ENCODE results near the gene CDCA5.

Gene CDCA5

GRCh38 chr11:65104628-65105027 lies 20.8 kb upstream of the CDCA5 start:
- DNase-seq: no peak

GRCh38 chr11:65103476-65103875 lies 19.6 kb upstream of the CDCA5 start:
- no peak for DNase-seq

- no peak for DNase-seq
Measured at GRCh38 chr11:65102142-65103095, 18.6 kb upstream of the CDCA5 start.

- no peak for DNase-seq
Measured at GRCh38 chr11:65100674-65101350, 17.0 kb upstream of the CDCA5 start.

GRCh38 chr11:65096926-65097325 lies 13.1 kb upstream of the CDCA5 start:
- no peak for DNase-seq

GRCh38 chr11:65095974-65096806 lies 12.3 kb upstream of the CDCA5 start, which contains the start of gene VPS51:
Gene VPS51 (plus strand): TSS chr11:65096214. CDS start chr11:65096251, 37 bp downstream.
- peak; percentile 87 for DNase-seq

GRCh38 chr11:65095427-65095826 lies 11.6 kb upstream of the CDCA5 start:
- no peak for DNase-seq

GRCh38 chr11:65090628-65091027 lies 6.8 kb upstream of the CDCA5 start:
- no peak for DNase-seq

GRCh38 chr11:65089621-65090020 lies 5.8 kb upstream of the CDCA5 start:
- no peak for DNase-seq

GRCh38 chr11:65087827-65088226 lies 4.0 kb upstream of the CDCA5 start:
- DNase-seq: no peak

- no peak for DNase-seq
Measured at GRCh38 chr11:65087216-65087615, 3.4 kb upstream of the CDCA5 start.

GRCh38 chr11:65086809-65087208 lies 3.0 kb upstream of the CDCA5 start:
- DNase-seq: no peak

- no peak for DNase-seq
Measured at GRCh38 chr11:65085446-65085845, 1.6 kb upstream of the CDCA5 start.

GRCh38 chr11:65084598-65085375 lies 947 bp upstream of the CDCA5 start:
- no peak for DNase-seq

- no peak for DNase-seq
Measured at GRCh38 chr11:65083134-65083833, 556 bp downstream of the CDCA5 start.

- DNase-seq: no peak
Measured at GRCh38 chr11:65078786-65079342, 5.0 kb downstream of the CDCA5 start.

- DNase-seq: peak; percentile 80
Measured at GRCh38 chr11:65078151-65078550, 5.7 kb downstream of the CDCA5 start.

- no peak for DNase-seq
Measured at GRCh38 chr11:65077451-65077850, 6.4 kb downstream of the CDCA5 start.

- no peak for DNase-seq
Measured at GRCh38 chr11:65072631-65072966, 11.2 kb downstream of the CDCA5 start.

GRCh38 chr11:65071907-65072630 lies 11.8 kb downstream of the CDCA5 start:
- no peak for DNase-seq

- no peak for DNase-seq
Measured at GRCh38 chr11:65069217-65069616, 14.6 kb downstream of the CDCA5 start.

Measured in CD4-positive, alpha-beta T cell treated with Interleukin-6 for 4 hours (primary cell).